ENCODE measurements around the gene MAOB. TPM values are rescaled to one million over a fixed set of nuclear protein-coding genes. Genes with fewer than 3 reads are reported as not detected.

Gene MAOB
- total RNA-seq, 2 donors from 2014 or later: 69.7 to 98.1 TPM

- ATAC-seq (no peak), DNase-seq (no peak)
- intact Hi-C loops (cut with DNase I): no loop called here
Measured at GRCh38 chrX:43865791-43866190, 16.5 kb downstream of the MAOB start.

DNA sequence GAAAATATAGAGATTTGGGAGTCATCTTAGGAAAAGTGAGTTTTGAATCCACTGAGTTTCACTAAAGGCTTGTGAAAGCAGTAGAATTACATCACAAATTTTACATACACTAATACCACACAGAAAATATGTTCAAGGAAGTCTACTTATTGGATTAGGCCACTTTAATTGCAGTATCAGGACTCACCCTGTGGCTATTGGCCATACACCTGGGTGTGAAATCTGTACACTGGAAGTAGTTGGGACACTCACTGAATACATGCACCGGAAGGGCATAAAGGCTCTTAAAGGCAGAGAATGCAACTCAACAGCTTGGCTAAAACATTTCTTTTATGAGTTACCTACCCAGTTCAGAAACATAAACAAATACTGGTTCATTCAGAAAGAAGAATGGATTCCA, 19.8 kb downstream of the MAOB start:
- DNase-seq: no peak
- no peak for ATAC-seq
- intact Hi-C loops (cut with DNase I): no loop called here

DNA sequence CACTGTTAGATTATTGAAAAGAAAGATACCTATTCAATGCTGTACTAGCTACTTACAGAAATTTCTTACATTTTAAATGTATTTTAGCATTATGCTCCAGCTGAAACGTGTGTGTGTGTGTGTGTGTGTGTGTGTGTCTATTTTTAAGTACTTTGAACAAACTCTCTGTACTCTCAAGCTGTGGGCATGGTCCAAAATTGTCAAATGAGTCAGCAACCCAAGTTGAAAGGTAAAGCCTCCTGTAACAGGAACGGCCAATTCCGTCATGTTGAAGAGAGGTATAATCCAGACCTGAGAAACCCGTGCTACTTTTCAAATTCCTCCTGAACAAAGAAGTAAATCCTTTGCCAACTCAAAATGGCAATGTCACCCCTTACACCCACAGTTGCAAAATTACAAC, 20.5 kb downstream of the MAOB start:
- no peak for DNase-seq
- intact Hi-C loops (cut with DNase I): no loop called here
- ATAC-seq: peak; percentile 53 to 91

DNA sequence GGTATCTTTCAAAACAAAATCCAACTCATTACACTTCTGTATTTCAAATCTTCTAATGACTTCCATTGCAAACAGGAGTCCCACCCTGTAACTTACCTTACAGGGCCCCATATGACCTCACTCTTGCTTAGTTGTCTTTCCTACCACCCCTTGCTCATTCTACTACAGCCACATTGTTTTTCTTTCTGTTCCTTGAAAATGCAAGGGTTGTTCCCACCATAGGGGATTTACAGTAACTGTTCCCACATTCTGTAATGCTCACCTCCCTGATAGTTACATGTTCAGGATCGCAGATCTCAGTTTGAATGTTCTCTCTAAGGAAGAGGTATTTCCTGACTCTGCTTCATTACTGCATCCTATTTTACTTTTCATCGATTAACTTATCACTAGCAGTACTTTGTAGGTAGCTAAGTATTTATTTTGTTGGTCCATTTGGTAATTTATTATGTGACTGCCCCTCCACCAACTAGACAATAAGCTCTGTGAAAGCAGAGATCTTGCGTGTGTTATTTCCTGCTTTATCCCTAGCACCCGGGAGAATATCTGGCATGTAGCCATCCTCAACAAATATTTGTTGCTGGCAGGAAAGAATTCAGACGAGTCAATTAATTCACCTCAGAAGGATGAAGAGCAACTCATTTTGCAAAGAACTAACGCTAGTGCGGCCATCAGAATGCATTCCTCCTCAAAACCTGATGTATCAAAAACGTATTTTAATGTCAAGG, 21.4 kb downstream of the MAOB start:
- intact Hi-C loops (cut with DNase I): no loop called here
- ATAC-seq: peak; percentile 57 to 81
- no peak for DNase-seq

DNA sequence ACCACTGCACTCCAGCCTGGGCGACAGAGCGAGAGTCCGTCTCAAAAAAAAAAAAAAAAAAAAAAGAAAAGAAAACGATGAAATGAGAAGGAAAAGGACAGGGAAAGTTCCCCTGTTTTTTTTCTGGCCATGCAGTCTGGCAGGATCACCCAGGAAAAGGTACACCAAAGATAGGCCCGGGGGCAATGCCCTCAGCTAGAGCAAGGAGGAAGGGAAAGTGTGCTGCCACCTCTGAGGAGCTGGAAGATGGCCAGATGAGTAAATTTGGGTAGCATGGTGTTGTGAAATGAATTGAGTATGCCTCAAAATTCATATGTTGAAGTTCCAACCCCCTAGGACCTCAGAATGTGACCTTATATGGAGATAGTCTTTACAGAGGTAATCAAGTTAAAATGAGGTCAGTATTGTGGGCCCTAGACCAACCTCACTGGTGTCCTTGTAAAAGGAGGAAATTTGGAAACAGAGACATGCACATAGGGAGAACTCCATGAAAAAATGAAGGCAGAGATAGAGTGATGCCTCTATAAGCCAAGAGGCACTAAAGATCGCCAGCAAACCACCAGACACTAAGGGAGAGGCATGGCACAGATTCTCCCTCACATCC, 28.9 kb downstream of the MAOB start:
- DNase-seq: no peak
- ATAC-seq: no peak
- intact Hi-C loops (cut with DNase I): no loop called here

DNA sequence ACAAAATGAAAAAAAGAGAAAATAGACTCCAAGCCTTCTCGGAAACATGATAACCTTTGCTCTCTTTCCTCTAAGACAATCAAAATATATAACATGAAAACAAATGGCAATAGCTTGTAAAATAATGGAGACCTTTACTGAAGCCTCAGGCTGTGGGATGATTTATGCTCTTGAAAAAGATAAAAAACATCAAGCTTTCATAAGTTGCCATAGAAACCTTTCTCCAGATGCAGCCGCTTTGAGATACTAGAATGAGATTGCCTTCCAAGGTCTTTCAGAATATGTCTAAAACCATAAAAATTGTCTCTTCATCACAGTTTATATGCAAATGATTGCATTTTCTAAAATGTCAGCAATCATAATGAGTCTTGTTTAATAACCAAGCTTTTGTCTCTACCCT, 31.6 kb downstream of the MAOB start:
- DNase-seq: no peak
- ATAC-seq: no peak
- intact Hi-C loops (cut with DNase I): no loop called here

DNA sequence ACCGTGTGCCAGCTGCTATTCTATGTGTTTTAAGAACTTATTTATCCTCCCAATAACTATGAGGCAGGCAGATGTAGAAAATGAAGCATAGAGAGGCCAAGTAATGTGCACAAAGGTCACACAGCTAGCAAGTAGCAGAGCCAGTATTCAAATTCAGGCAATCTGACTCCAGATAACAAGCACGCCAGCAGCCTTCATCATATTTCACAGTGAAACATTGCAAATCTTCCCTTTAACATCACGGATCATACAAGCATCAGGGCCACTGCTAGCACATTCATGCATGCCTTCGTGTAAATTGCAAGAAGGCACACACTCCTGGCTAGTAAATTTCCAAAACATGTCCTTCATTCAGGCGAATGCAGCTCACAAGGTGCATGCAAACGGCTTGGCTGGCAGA, 33.1 kb downstream of the MAOB start:
- ATAC-seq (no peak), DNase-seq (no peak)
- intact Hi-C loops (cut with DNase I): no loop called here

- DNase-seq: no peak
- ATAC-seq: no peak
- intact Hi-C loops (cut with DNase I): no loop called here
Measured at GRCh38 chrX:43847352-43847751, 34.9 kb downstream of the MAOB start.

DNA sequence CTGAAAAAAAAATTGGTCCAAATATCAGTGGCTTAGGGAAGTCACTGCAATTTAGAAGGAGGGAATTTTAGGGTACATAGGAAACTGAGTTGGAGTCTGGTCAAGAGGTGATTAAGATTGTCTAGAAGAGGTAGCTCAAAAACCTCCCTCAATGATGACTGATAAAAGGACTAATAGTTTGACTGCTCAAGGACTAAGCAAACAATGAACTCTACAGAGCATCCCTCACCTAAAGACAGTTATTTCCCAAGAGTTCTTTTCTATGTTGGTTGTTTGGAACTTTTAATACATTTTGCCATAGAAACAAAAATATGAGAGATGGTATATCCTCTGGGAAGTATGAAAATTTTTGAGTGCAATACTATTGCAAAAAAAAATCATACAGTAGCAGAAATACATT, 35.7 kb downstream of the MAOB start:
- intact Hi-C loops (cut with DNase I): no loop called here
- DNase-seq (no peak), ATAC-seq (no peak)

- DNase-seq (no peak), ATAC-seq (no peak)
- intact Hi-C loops (cut with DNase I): no loop called here
Measured at GRCh38 chrX:43845776-43846175, 36.5 kb downstream of the MAOB start.

- ATAC-seq: no peak
- intact Hi-C loops (cut with DNase I): no loop called here
- no peak for DNase-seq
Measured at GRCh38 chrX:43840265-43840664, 42.0 kb downstream of the MAOB start.

DNA sequence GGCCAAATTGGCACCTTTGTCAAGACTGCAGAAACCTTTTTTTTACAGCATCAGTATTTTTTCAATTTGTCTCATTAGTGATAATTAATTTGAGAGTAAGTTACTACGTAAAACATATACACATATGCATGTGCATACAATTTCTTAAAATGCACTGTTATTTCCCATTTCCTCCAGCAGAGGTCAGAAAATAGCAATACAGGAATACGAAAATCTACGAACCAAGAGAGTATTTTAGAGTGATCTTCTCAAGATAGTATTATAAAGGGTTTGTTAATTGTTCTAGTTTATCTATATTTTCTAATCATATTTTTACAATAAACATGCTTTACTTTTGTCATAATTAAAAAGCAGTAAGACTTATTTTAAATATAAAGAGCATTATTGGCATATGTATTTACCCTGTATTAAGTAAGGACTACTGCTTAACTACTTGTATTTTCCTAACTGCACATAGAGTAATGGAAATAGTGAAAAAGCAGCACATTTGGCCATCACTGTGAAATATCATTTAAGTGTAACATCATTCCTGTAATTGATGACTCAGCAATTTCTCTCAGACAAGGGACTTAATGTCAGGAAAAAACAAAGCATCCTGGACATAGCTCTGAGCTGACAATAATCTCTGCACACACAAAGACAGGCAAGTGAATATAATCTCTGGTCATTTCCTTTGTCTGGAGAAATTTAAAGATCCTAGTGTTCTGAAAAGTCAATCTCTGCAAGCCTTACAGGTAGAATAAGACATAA, 45.6 kb downstream of the MAOB start:
- DNase-seq (no peak), ATAC-seq (no peak)
- intact Hi-C loops (cut with DNase I): loop anchor here (2.0 to 10.0 kb wide), 2 partner anchors 98 to 102 kb away; no protein-coding TSS in a partner anchor

GRCh38 chrX:43835559-43835958, 46.7 kb downstream of the MAOB start:
- DNase-seq (no peak), ATAC-seq (no peak)
- intact Hi-C loops (cut with DNase I): loop anchor here in 1 of 2 donors (10.0 kb wide), 1 partner anchor 99 kb away; no protein-coding TSS in a partner anchor

GRCh38 chrX:43827791-43828190, 54.5 kb downstream of the MAOB start:
- ATAC-seq (no peak), DNase-seq (no peak)
- intact Hi-C loops (cut with DNase I): no loop called here

- no peak for DNase-seq
- peak in 1 of 2 donors; percentile 38 for ATAC-seq
- intact Hi-C loops (cut with DNase I): no loop called here
Measured at GRCh38 chrX:43822014-43822413, 60.2 kb downstream of the MAOB start.

DNA sequence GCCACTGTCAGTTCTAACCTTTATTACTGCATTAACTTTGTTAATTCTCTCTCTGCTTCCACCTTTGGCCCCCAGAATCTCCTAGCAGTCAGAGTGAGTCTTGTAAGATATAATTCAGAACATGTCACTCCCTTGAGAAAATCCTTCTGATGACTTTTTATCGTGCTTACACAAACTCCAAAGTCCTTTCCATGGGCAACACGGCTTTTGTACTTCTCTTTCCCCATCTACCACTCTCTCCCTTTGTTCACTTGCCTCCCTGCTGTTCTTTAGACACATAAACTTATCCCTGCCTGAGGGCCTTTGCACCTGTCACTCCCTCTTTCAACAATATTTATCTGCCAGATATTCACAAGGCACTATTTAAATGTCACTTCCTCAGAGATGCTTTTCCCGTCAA, 64.8 kb downstream of the MAOB start:
- intact Hi-C loops (cut with DNase I): no loop called here

GRCh38 chrX:43815209-43815608, 67.0 kb downstream of the MAOB start:
- DNase-seq (no peak), ATAC-seq (peak in 1 of 2 donors; percentile 57)
- intact Hi-C loops (cut with DNase I): no loop called here

More for the DNA sequence above, 64.8 kb downstream of the MAOB start:
- ATAC-seq (no peak), DNase-seq (no peak)

DNA sequence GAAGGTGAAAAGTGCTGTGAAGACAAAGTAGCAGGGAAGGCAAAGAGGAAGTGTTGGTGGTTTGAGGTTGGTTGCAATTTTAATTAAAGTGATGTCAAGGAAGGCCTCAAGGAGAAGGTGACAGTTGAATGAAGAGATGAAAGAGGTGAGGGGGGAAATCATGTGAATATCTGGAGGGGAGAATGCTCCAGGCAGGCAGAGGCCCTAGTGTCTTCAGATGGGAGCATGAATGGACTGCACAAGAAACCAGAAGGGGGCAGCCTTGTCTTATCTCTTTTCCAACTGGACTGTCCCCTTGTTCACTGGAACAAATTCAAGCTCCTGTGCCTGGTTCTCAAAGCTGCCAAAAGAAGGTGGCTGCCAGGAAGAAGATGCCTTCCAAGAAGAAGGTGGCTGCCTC, 68.4 kb downstream of the MAOB start:
- intact Hi-C loops (cut with DNase I): no loop called here
- ATAC-seq: peak; percentile 42 to 66
- no peak for DNase-seq

DNA sequence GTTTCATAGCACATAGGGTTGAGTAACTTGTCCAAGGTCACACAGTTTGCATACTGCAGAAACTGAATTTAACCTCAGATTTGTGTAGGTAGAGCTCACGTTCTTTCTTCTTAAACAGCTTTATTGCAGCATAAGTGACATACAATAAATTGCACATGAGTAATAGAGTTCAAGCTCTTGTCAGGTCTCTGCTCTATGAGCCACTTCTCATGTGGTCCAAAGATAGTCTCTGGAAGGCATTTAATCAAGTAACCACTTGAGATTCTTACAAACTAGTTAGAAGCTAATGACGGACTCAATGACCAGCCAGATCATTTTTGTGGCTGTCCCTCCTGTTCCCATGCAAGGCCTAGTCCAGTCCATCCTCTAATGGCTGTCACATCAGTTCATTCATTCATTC, 68.9 kb downstream of the MAOB start:
- DNase-seq (no peak), ATAC-seq (peak; percentile 35 to 56)
- intact Hi-C loops (cut with DNase I): no loop called here

GRCh38 chrX:43809463-43809862, 72.8 kb downstream of the MAOB start:
- peak in 1 of 2 donors; percentile 33 for ATAC-seq
- intact Hi-C loops (cut with DNase I): no loop called here
- DNase-seq: no peak

All from left cardiac atrium (tissue), 4 donors.